Measurements from ENCODE around the gene RB1.

Gene RB1

GRCh38 chr13:48405875-48406274 is 102.3 kb downstream of the RB1 start:
- TF ChIP-seq CTCF (conservative IDR thresholded peaks at IDR 0.05; ENCODE audit: control insufficient read depth, insufficient read depth, low read depth, low read length), result no peak
- no peak overlapping the region for H3K4me3 ChIP-seq (ENCODE audit: control insufficient read depth, low read depth, low read length)
- no peak for DNase-seq (ENCODE audit: low read depth)

GRCh38 chr13:48410199-48410598 is 106.6 kb downstream of the RB1 start:
- no peak for DNase-seq (ENCODE audit: low read depth)
- TF ChIP-seq CTCF (conservative IDR thresholded peaks at IDR 0.05; ENCODE audit: control insufficient read depth, insufficient read depth, low read depth, low read length), result no peak
- peak overlapping the region; percentile 67 for H3K4me3 ChIP-seq (ENCODE audit: control insufficient read depth, low read depth, low read length)

GRCh38 chr13:48411147-48411794 is 107.7 kb downstream of the RB1 start:
- TF ChIP-seq CTCF (conservative IDR thresholded peaks at IDR 0.05; ENCODE audit: control insufficient read depth, insufficient read depth, low read depth, low read length), result no peak

GRCh38 chr13:48411841-48412531 is 108.4 kb downstream of the RB1 start:
- DNase-seq (ENCODE audit: low read depth), result peak; percentile 44
- TF ChIP-seq CTCF (conservative IDR thresholded peaks at IDR 0.05; ENCODE audit: control insufficient read depth, insufficient read depth, low read depth, low read length), result no peak

More at GRCh38 chr13:48411147-48411794, 107.7 kb downstream of the RB1 start:
- DNase-seq (ENCODE audit: low read depth), result no peak
- peak overlapping the region; percentile 67 for H3K4me3 ChIP-seq (ENCODE audit: control insufficient read depth, low read depth, low read length)

GRCh38 chr13:48412881-48413351 is 109.4 kb downstream of the RB1 start, which contains the start of gene LPAR6:
LPAR6 (minus strand) TSS chr13:48413113; CDS start chr13:48412423, 690 bp downstream.
- peak; percentile 80 for DNase-seq (ENCODE audit: low read depth)
- TF ChIP-seq CTCF (conservative IDR thresholded peaks at IDR 0.05; ENCODE audit: control insufficient read depth, insufficient read depth, low read depth, low read length), result no peak
- peak within 1 kb of the TSS; percentile 67 for H3K4me3 ChIP-seq (ENCODE audit: control insufficient read depth, low read depth, low read length)

More at GRCh38 chr13:48411841-48412531, 108.4 kb downstream of the RB1 start:
- H3K4me3 ChIP-seq (ENCODE audit: control insufficient read depth, low read depth, low read length), result peak overlapping the region; percentile 67

GRCh38 chr13:48414501-48414900 is 111.0 kb downstream of the RB1 start:
- no peak for TF ChIP-seq CTCF (conservative IDR thresholded peaks at IDR 0.05; ENCODE audit: control insufficient read depth, insufficient read depth, low read depth, low read length)
- DNase-seq (ENCODE audit: low read depth), result no peak
- H3K4me3 ChIP-seq (ENCODE audit: control insufficient read depth, low read depth, low read length), result no peak overlapping the region

All from fibroblast of mammary gland (primary cell).